GM15510 (cell line): Measurements from ENCODE around the gene TTC31.

Experiments used
- POLR2A ChIP-seq: IDR thresholded peaks from 3 replicates; pipeline ENCODE4 v1.6.1; 2011; ENCODE audit warnings: borderline replicate concordance; ENCODE audit not compliant: insufficient read length; ENCODE audit errors: extremely low read depth

The TTC31 gene

GRCh38 chr2:74482801-74483674, at the start of gene TTC31, which contains the start of gene CCDC142:
Gene TTC31, plus strand, starts transcription at chr2:74483081. Its CDS starts 15 bp downstream, at chr2:74483096.
Gene CCDC142, minus strand, starts transcription at chr2:74482998. Its CDS starts 161 bp downstream, at chr2:74482837.
- TF ChIP-seq POLR2A: peak; percentile 69

GRCh38 chr2:74436111-74436805, 46.6 kb upstream of the TTC31 start:
- TF ChIP-seq POLR2A: no peak

GRCh38 chr2:74436848-74437695, 45.8 kb upstream of the TTC31 start:
- TF ChIP-seq POLR2A: no peak

- no peak for TF ChIP-seq POLR2A
Observed at GRCh38 chr2:74438248-74438647, 44.6 kb upstream of the TTC31 start.

GRCh38 chr2:74439373-74439772, 43.5 kb upstream of the TTC31 start:
- TF ChIP-seq POLR2A: no peak

GRCh38 chr2:74439803-74440377, 43.0 kb upstream of the TTC31 start:
- TF ChIP-seq POLR2A: no peak

- TF ChIP-seq POLR2A: peak; percentile 52
Observed at GRCh38 chr2:74440378-74441169, 42.3 kb upstream of the TTC31 start.

- TF ChIP-seq POLR2A: no peak
Observed at GRCh38 chr2:74441170-74441689, 41.7 kb upstream of the TTC31 start.

GRCh38 chr2:74441690-74442482, 41.0 kb upstream of the TTC31 start, which contains the start of gene RTKN:
Gene RTKN, minus strand, starts transcription at chr2:74441937. Its CDS starts 121 bp downstream, at chr2:74441816.
- peak; percentile 35 for TF ChIP-seq POLR2A

- no peak for TF ChIP-seq POLR2A
Observed at GRCh38 chr2:74444498-74445318, 38.2 kb upstream of the TTC31 start.

- TF ChIP-seq POLR2A: no peak
Observed at GRCh38 chr2:74447230-74447999, 35.5 kb upstream of the TTC31 start.
